GM21381 (cell line): ENCODE data around the gene STX16.

Experiments used
- ATAC-seq: cut with Tn5 transposase; IDR thresholded peaks from one replicate; pipeline ENCODE4 v1.9.1; 2021; ENCODE audit warnings: mild to moderate bottlenecking, moderate library complexity; ENCODE audit not compliant: unreplicated experiment

STX16 gene

DNA sequence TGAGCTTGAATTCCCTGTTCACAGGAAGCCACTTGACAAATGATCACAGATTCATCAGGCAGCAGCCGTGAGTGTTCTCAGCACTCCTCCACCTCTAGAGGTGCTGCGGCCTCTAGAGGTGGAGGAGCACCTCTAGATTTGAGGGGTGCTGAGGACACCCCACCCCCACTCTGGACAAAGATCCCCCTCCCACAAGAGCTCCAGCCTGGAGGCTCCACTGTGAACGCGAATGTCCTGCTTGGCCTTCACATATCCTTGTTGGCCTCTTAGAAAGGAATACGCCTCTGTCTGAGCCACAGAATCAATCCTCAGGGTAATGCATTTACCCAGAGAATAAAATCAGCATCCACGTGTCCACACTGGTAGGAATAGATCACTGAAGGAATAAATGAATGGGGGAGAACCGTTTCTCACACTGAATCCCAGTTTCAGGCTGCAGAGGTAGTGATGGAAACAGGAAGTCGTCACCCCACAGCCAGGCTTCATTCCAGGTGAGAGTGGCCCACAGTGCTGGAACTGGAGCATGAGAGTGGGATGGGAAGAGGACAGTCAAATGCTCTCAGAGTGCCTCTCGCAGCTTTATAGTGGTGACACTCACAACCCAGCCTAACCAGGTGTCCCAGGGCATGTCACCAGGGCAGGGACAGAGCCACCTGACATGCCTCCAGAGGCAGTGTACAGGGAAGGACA lies 58.1 kb downstream of the STX16 start:
- no peak for ATAC-seq

DNA sequence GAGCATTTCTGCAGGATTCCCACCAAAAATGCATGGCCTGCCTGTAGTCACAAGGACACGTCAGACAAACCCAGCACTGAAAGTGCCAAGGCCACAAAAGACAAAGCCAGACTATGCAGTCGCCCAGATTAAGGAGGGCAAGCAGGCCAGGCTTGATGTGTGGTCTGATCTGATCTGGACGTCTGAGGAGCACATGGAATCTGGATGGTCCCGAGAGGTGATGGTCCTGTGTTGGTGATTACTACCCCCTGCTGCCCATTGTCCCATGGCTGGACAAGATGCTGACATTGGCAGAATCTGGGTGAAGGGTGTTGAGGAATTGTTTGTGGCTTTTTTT lies 58.6 kb downstream of the STX16 start:
- ATAC-seq = no peak

- no peak for ATAC-seq
Measured at GRCh38 chr20:58710481-58711265, 59.6 kb downstream of the STX16 start.

DNA sequence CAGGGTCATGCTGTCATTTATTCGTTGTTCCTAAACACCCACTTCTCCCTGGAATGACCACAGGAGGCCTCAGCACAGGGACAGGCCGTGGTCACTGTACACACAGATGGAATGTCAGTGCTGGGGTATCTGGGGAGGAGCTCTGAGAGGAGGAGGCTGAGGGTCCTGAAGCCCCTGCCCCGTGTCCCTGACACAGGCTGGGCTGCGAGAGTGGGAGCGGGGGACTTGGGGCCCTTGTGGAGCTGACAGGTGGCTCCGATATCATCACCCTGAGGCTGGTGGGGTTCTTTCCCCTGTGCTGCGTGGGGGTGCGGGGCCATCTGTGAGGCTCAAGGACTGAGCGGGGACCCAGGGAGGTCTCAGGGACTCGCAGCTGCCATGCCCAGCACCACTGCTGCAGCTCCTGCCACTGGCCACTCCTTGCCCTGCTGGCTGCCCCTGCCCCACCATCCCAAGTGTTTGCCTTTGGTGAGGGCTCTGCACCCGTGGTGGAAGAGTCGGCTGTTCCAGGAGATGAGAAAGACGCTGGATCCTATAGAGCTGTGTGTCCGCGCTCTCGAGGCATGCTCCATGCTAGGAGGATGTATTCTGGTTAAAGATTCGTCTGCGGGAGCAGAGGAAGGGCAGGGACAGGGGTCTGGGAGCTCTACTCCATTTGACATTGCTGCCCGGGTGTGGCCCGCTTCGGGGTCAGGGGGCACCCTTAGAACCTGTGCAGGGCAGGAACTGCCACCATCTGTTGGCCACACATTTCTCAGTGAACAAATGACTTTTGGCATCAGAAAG lies 60.4 kb downstream of the STX16 start:
- no peak for ATAC-seq

GRCh38 chr20:58712151-58712791 lies 61.2 kb downstream of the STX16 start:
- no peak for ATAC-seq

DNA sequence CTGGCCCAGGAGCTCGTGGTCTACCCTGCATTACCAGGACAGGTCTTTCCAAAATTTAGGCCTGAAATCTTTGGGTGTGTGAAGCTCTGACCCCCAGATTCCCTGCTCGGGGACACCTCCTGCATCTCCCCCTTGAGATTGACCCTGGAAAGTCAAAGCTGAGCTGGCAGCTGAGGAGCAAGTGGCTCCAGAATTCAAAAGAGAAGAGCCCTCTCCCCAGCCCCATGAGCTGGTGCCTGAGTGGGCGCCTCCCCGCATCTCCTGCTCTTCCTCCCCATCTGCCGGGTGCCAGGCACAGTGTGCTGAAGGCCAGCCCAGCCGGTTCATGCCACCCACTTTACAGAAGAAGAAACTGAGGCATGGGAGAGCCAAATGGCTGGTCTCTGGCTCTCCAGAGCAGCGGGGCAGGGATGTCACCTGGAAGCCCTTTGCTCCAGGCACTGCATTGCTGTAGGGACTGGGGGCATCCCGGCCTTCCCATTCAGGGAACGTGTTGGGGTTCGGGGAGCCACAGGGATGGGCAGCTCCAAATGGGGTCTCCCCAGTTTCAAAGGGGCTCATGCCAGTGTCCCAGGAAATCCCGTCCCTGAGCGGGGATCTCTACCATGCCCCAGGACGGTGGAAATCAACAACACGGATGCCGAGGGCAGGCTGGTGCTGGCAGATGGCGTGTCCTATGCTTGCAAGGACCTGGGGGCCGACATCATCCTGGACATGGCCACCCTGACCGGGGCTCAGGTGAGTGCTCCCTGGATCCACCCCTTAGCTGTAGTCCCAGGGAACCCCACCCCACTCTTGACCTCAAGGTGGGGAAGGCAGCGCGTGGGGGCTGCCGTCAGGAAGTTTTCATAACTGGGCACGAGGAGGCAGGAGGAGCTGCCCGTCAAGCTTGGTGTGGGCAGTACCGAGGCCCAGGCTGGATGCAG lies 62.0 kb downstream of the STX16 start:
- ATAC-seq = no peak

GRCh38 chr20:58713801-58714339 lies 62.8 kb downstream of the STX16 start:
- no peak for ATAC-seq

DNA sequence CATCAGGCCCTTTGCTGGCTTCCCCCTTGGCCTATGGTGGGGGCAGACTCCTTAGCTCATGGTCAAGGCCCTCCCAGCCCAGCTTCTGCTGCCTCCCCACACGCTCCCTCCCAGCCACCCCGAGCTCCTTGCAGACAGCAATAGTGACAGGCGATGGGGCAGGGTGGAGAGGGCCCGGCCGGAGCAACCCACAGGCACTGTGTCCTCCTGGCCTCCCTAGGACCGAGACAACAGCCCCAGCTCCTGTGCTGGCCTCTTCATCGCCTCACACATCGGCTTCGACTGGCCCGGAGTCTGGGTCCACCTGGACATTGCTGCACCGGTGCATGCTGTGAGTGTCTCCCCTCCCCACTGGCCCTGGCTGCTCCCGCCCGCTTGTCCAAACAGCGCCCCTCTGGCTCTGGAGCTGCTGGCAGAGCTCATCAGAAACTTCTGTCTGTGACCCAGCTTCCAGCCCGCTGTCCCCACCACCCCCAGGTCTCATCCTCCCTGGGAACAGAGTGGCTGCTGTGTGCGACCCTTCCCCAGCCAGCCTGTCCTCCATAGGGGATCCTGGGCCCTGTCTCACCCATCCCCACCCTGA lies 63.3 kb downstream of the STX16 start:
- no peak for ATAC-seq

- no peak for ATAC-seq
Measured at GRCh38 chr20:58714923-58715351, 63.9 kb downstream of the STX16 start.

GRCh38 chr20:58715391-58715800 lies 64.3 kb downstream of the STX16 start:
- ATAC-seq = no peak

- ATAC-seq = no peak
Measured at GRCh38 chr20:58715801-58716475, 64.9 kb downstream of the STX16 start.

GRCh38 chr20:58716476-58717277 lies 65.6 kb downstream of the STX16 start:
- no peak for ATAC-seq

- no peak for ATAC-seq
Measured at GRCh38 chr20:58717278-58718091, 66.4 kb downstream of the STX16 start.

- ATAC-seq = no peak
Measured at GRCh38 chr20:58718121-58718563, 67.1 kb downstream of the STX16 start.

DNA sequence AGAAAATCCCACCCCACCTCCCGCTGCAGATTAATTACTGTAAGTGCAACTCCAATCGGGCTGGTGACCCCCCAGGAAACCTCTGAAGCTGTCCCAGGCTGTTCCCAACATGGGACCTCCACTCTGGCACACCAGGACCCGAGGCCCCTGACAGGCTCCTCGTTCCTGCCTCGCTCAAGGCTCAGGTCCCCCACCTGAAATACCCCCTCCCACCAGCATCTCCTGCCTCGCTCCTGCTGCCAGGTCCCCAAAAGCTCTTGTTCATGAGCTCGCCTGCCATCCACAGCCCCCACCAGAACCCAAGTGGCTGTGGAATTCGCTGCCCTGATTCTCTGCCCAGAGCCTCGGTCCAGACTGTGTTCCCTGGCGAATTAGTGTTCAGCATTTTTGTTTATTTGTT lies 67.6 kb downstream of the STX16 start:
- no peak for ATAC-seq

GRCh38 chr20:58719258-58719657 lies 68.2 kb downstream of the STX16 start:
- no peak for ATAC-seq

GRCh38 chr20:58719971-58720371 lies 68.9 kb downstream of the STX16 start:
- no peak for ATAC-seq
